IMR-90 (cell line): ENCODE measurements around the gene CNPPD1. TPM values are rescaled to one million over a fixed set of nuclear protein-coding genes. Genes with fewer than 3 reads are reported as not detected.

Experiments
- ATAC-seq: fragments of 200-7000 bp; cut with Tn5 transposase; 2 replicates; pipeline ENCODE4 v1.9.1; 2020; ENCODE audit warnings: low read depth, mild to moderate bottlenecking, moderate library complexity
- BruUV-seq: library from RNA; stranded (reverse); fragments of 400-500 nt; replicated peaks from 2 replicates; lab custom pipeline; 2021; lab: Mats Ljungman, UMichigan
- CTCF ChIA-PET: fragments of 300-600 bp; formaldehyde crosslinking; extraction: SDS; loops from one replicate; lab custom pipeline; 2021; ENCODE audit warnings: antibody characterized with exemption; lab: Yijun Ruan, JAX
- POLR2A ChIA-PET: fragments of 300-600 bp; sonication (Branson Sonifier 250); formaldehyde crosslinking; loops from one replicate; lab custom pipeline; 2022; ENCODE audit warnings: antibody characterized with exemption; ENCODE audit not compliant: unreplicated experiment; lab: Charles Lee
- DNase-seq: peaks from one replicate; pipeline ENCODE4 v3.0.0; 2013
- H2AFZ ChIP-seq: replicated peaks from 2 replicates; pipeline ENCODE3; 2013; ENCODE audit warnings: low read length, mild to moderate bottlenecking; ENCODE audit not compliant: poor library complexity
- H2AK5ac ChIP-seq: 2 replicates; pipeline ENCODE4 v1.6.1; 2013; ENCODE audit warnings: low read depth, low read length, inconsistent platforms
- H2AK9ac ChIP-seq: replicated peaks from 2 replicates; pipeline ENCODE3; 2013; ENCODE audit warnings: mild to moderate bottlenecking, low read depth, low read length, moderate library complexity; ENCODE audit not compliant: poor library complexity
- H2BK120ac ChIP-seq: 2 replicates; pipeline ENCODE4 v1.6.1; 2013; ENCODE audit warnings: low read depth, low read length, inconsistent platforms
- H2BK15ac ChIP-seq: 3 replicates; pipeline ENCODE4 v1.6.1; 2013; ENCODE audit warnings: low read depth, low read length, inconsistent platforms
- H2BK20ac ChIP-seq: 2 replicates; pipeline ENCODE4 v1.6.1; 2013; ENCODE audit warnings: low read depth, mild to moderate bottlenecking, inconsistent platforms, low read length, moderate library complexity
- H2BK5ac ChIP-seq: 2 replicates; pipeline ENCODE4 v1.6.1; 2013; ENCODE audit warnings: mild to moderate bottlenecking, low read depth, low read length, inconsistent platforms; ENCODE audit not compliant: poor library complexity, severe bottlenecking
- H3K14ac ChIP-seq: replicated peaks from 2 replicates; pipeline ENCODE4 v1.6.1; 2013; ENCODE audit warnings: low read depth, low read length, inconsistent platforms
- H3K18ac ChIP-seq: 2 replicates; pipeline ENCODE4 v1.6.1; 2013; ENCODE audit warnings: low read depth, low read length, control low read depth
- H3K23ac ChIP-seq: 2 replicates; pipeline ENCODE4 v1.6.1; 2013; ENCODE audit warnings: low read depth, low read length, inconsistent platforms
- H3K27ac ChIP-seq: 2 replicates; pipeline ENCODE4 v1.5.1; 2013; ENCODE audit warnings: mild to moderate bottlenecking, control low read depth, low read length; ENCODE audit not compliant: insufficient read depth
- H3K27me3 ChIP-seq: 2 replicates; pipeline ENCODE4 v1.6.1; 2013; ENCODE audit warnings: low read length; ENCODE audit not compliant: control insufficient read depth, insufficient read depth
- H3K36me3 ChIP-seq: 2 replicates; pipeline ENCODE4 v1.6.1; 2013; ENCODE audit warnings: low read length, mixed read lengths; ENCODE audit not compliant: control insufficient read depth, insufficient read depth
- H3K4ac ChIP-seq: 2 replicates; pipeline ENCODE4 v1.6.1; 2013; ENCODE audit warnings: low read depth, low read length, inconsistent platforms
- H3K4me1 ChIP-seq: 2 replicates; pipeline ENCODE4 v1.6.1; 2013; ENCODE audit warnings: low read length, mixed read lengths; ENCODE audit not compliant: control insufficient read depth, insufficient read depth
- H3K4me2 ChIP-seq: 2 replicates; pipeline ENCODE4 v1.6.1; 2013; ENCODE audit warnings: low read depth, mild to moderate bottlenecking, control low read depth, low read length, moderate library complexity
- H3K4me3 ChIP-seq: 2 replicates; pipeline ENCODE4 v1.5.1; 2013; ENCODE audit warnings: low read depth, mild to moderate bottlenecking, control low read depth, low read length, moderate library complexity; ENCODE audit not compliant: insufficient read depth
- H3K56ac ChIP-seq: 2 replicates; pipeline ENCODE4 v1.6.1; 2013; ENCODE audit warnings: low read length, inconsistent platforms; ENCODE audit not compliant: insufficient read depth; ENCODE audit errors: extremely low read depth
- H3K79me1 ChIP-seq, 2 experiments: 2 replicates each; pipeline ENCODE4 v1.6.1; 2013; ENCODE audit warnings: low read length in 2 of 2, inconsistent platforms in 1 of 2, low read depth in 1 of 2
- H3K9ac ChIP-seq: 2 replicates; pipeline ENCODE4 v1.6.1; 2013; ENCODE audit warnings: low read depth, low read length, control low read depth
- H3K9me1 ChIP-seq: 2 replicates; pipeline ENCODE4 v1.6.1; 2013; ENCODE audit warnings: low read length, inconsistent platforms; ENCODE audit not compliant: insufficient read depth
- H3K9me3 ChIP-seq: 2 replicates; pipeline ENCODE4 v1.6.1; 2013; ENCODE audit warnings: low read length; ENCODE audit not compliant: control insufficient read depth, insufficient read depth
- H4K20me1 ChIP-seq: 2 replicates; pipeline ENCODE4 v1.6.1; 2013; ENCODE audit warnings: low read length, inconsistent platforms; ENCODE audit not compliant: insufficient read depth
- H4K5ac ChIP-seq: 2 replicates; pipeline ENCODE4 v1.6.1; 2013; ENCODE audit warnings: mild to moderate bottlenecking, low read depth, low read length, control low read depth
- H4K8ac ChIP-seq, 2 experiments: 2 replicates each; pipeline ENCODE4 v1.6.1; 2013; ENCODE audit warnings: low read depth in 2 of 2, low read length in 2 of 2, control low read depth in 1 of 2, inconsistent platforms in 1 of 2
- H4K91ac ChIP-seq: 2 replicates; pipeline ENCODE4 v1.6.1; 2013; ENCODE audit warnings: low read depth, low read length, inconsistent platforms; ENCODE audit not compliant: insufficient read depth
- BHLHE40 ChIP-seq: fragments of 150-350 bp; IDR thresholded peaks from 2 replicates; pipeline ENCODE4 v1.6.1; 2016; ENCODE audit warnings: mild to moderate bottlenecking, low read depth, low read length
- MXI1 ChIP-seq: IDR thresholded peaks from 2 replicates; pipeline ENCODE4 v1.6.1; 2012; ENCODE audit warnings: low read depth, mild to moderate bottlenecking, low read length, moderate library complexity, borderline replicate concordance
- NFE2L2 ChIP-seq: fragments of 150-350 bp; IDR thresholded peaks from 2 replicates; pipeline ENCODE4 v1.6.1; 2016; ENCODE audit warnings: low read depth, mild to moderate bottlenecking, low read length
- WGBS, 2 experiments: methylation state at CpG; one replicate each; pipeline versions ENCODE4 v1.1.5 to v1.1.7; 2013; ENCODE audit warnings: missing lambda C conversion rate in 2 of 2; ENCODE audit not compliant: insufficient read length in 1 of 2; ENCODE audit errors: extremely low coverage in 2 of 2; 5-methylcytosine and 5-hydroxymethylcytosine counted together
- dilution Hi-C: fragments of 300-500 bp; cut with HindIII; formaldehyde crosslinking; loops from one replicate; pipeline ENCODE4 v1.14.3; 2018; ENCODE audit warnings: low sequenced_read_pairs; ENCODE audit not compliant: unreplicated experiment
- in situ Hi-C: fragments of 300-500 bp; cut with MboI; formaldehyde crosslinking; loops from 3 replicates; pipeline ENCODE4 v1.14.3; 2019; ENCODE audit warnings: low sequenced_read_pairs, inconsistent platforms, mixed read lengths
- intact Hi-C: fragments of 100-400 bp; cut with micrococcal nuclease; formaldehyde crosslinking; loops from 2 replicates; pipeline ENCODE4 v1.10.0; 2022
- polyA plus RNA-seq, 3 experiments: library from polyadenylated mRNA; depleted of rRNA; stranded (reverse); fragments of >200 nt; gene quantifications; 2 replicates each; pipeline ENCODE4 v1.2.3, GENCODE V29; 2012; ENCODE audit warnings: low replicate concordance in 1 of 3
- total RNA-seq: library from RNA; depleted of rRNA; stranded (reverse); fragments of >200 nt; gene quantifications from 2 replicates; pipeline ENCODE4 v1.2.3, GENCODE V29; 2012
- TF ChIP-seq, protein P1 (sequence below): conservative IDR thresholded peaks from 2 replicates; pipeline ENCODE4 v1.5.1; 2012; ENCODE audit warnings: mild to moderate bottlenecking, low read depth, low read length, improper control_type of control experiment

Gene CNPPD1
- total and polyA plus RNA-seq, 2 of the 4 experiments (the other 2 are of a cell fraction), result 11.1 to 29.2 TPM

DNA sequence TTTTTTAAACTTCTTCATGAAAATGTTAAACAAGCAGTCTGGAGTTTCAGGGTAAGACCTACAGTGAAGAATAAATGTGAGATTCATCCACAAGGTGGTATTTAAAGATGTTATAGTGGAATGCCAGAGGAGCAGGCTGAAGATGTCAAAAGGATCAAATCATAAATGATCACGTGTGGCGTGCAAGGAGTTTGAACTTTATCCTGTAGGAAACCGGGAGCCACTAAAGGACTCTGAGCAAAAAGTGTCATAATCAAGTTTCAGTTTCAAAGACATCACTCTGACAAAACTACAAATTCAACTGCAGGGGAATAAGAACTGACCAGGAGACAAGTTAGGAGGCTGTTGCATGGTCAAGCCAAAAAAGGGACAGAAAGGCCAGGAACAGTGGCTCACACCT, 36.0 kb downstream of the CNPPD1 start:
- in situ Hi-C loops (no loop called here), dilution Hi-C loops (no loop called here), intact Hi-C loops (no loop called here)
- H3K27ac ChIP-seq, result no peak overlapping the region
- H3K56ac ChIP-seq, result no peak overlapping the region
- H3K23ac ChIP-seq, result no peak overlapping the region
- H2AFZ ChIP-seq, result no peak overlapping the region
- DNase-seq (no peak), ATAC-seq (no peak)
- H4K20me1 ChIP-seq, result no peaks in the 10 kb centered on the region
- no peak overlapping the region for H2BK15ac ChIP-seq
- H3K4me2 ChIP-seq, result no peak overlapping the region
- H2BK5ac ChIP-seq, result no peak overlapping the region
- H3K14ac ChIP-seq, result no peak overlapping the region
- no TSS peak for BruUV-seq
- H3K36me3 ChIP-seq, result peaks cover 5% of the 10 kb centered on the region
- no peak overlapping the region for H3K9ac ChIP-seq
- H4K91ac ChIP-seq, result no peak overlapping the region
- no peaks in the 10 kb centered on the region for H3K27me3 ChIP-seq
- H3K79me1 ChIP-seq, result no peaks in the 10 kb centered on the region; a peak in 1 of 4 replicates
- peaks cover 3% of the 10 kb centered on the region; the same call in 1 of the 2 replicates for H3K9me1 ChIP-seq
- no peak overlapping the region for H3K18ac ChIP-seq
- ChIA-PET CTCF (interaction anchor here (0.6 kb wide), 1 partner anchor 77 kb away, joined by 3 read pairs; no protein-coding TSS in a partner anchor), POLR2A (no interaction called here)
- TF ChIP-seq, protein P1, sequence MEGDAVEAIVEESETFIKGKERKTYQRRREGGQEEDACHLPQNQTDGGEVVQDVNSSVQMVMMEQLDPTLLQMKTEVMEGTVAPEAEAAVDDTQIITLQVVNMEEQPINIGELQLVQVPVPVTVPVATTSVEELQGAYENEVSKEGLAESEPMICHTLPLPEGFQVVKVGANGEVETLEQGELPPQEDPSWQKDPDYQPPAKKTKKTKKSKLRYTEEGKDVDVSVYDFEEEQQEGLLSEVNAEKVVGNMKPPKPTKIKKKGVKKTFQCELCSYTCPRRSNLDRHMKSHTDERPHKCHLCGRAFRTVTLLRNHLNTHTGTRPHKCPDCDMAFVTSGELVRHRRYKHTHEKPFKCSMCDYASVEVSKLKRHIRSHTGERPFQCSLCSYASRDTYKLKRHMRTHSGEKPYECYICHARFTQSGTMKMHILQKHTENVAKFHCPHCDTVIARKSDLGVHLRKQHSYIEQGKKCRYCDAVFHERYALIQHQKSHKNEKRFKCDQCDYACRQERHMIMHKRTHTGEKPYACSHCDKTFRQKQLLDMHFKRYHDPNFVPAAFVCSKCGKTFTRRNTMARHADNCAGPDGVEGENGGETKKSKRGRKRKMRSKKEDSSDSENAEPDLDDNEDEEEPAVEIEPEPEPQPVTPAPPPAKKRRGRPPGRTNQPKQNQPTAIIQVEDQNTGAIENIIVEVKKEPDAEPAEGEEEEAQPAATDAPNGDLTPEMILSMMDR, result no peak
- TF ChIP-seq BHLHE40, result no peak
- TF ChIP-seq MXI1, result no peak
- no peak for TF ChIP-seq NFE2L2
- no peak overlapping the region for H4K5ac ChIP-seq
- no peak overlapping the region for H4K8ac ChIP-seq
- H2AK9ac ChIP-seq, result no peak overlapping the region
- no peak overlapping the region for H2BK20ac ChIP-seq
- H3K9me3 ChIP-seq, result no peaks in the 10 kb centered on the region
- peaks cover 5% of the 10 kb centered on the region for H3K4me1 ChIP-seq
- H2BK120ac ChIP-seq, result no peak overlapping the region
- H3K4me3 ChIP-seq, result no peak overlapping the region
- no peak overlapping the region for H2AK5ac ChIP-seq
- H3K4ac ChIP-seq, result no peak overlapping the region
- no CpG with 5 or more reads among the region's 3 CpGs for WGBS, 2 experiments
